Measurements from ENCODE around the gene LDB1. TPM values are rescaled to one million over a fixed set of nuclear protein-coding genes. Genes with fewer than 3 reads are reported as not detected.

The LDB1 gene
- total RNA-seq, 1 experiment from 2014 or later, result 100 TPM

- TF ChIP-seq HMGXB4 (CRISPR knock-in tag; IDR thresholded peaks at IDR 0.05), result no peak
- no peak for TF ChIP-seq HMGA2 (CRISPR knock-in tag; IDR thresholded peaks at IDR 0.05)
- TF ChIP-seq CBFB (CRISPR knock-in tag; IDR thresholded peaks at IDR 0.05; ENCODE audit: low read depth), result 0 out of 2 replicates have a peak, but pooled peaks have one; percentile 16
- TF ChIP-seq SMAD3 (CRISPR knock-in tag; IDR thresholded peaks at IDR 0.05; ENCODE audit: borderline replicate concordance), result no peak
- 0 out of 2 replicates have a peak, but pooled peaks have one; percentile 41 for TF ChIP-seq ZNF416 (CRISPR knock-in tag; IDR thresholded peaks at IDR 0.05)
- no peak for TF ChIP-seq ERG (CRISPR knock-in tag; IDR thresholded peaks at IDR 0.05)
- TF ChIP-seq SMAD4 (CRISPR knock-in tag; IDR thresholded peaks at IDR 0.05), result no peak
- 0 out of 2 replicates have a peak, but pooled peaks have one; percentile 18 for TF ChIP-seq ZNF138 (CRISPR knock-in tag; conservative IDR thresholded peaks at IDR 0.05)
- TF ChIP-seq GTF2I (CRISPR knock-in tag; conservative IDR thresholded peaks at IDR 0.05), result 0 out of 2 replicates have a peak, but pooled peaks have one; percentile 5
- TF ChIP-seq ZNF396 (CRISPR knock-in tag; IDR thresholded peaks at IDR 0.05; ENCODE audit: borderline replicate concordance), result no peak
- TF ChIP-seq GRHL2 (CRISPR knock-in tag; IDR thresholded peaks at IDR 0.05; ENCODE audit: insufficient replicate concordance, severe bottlenecking), result no peak
- 0 out of 2 replicates have a peak, but pooled peaks have one; percentile 14 for TF ChIP-seq FOXK1 (CRISPR knock-in tag; IDR thresholded peaks at IDR 0.05)
- TF ChIP-seq USF2 (CRISPR knock-in tag; IDR thresholded peaks at IDR 0.05), result 0 out of 2 replicates have a peak, but pooled peaks have one; percentile 8
These were observed at the start of gene LDB1 (continued) for GRCh38 chr10:102120142-102120990.

GRCh38 chr10:102167861-102168260, 47.7 kb upstream of the LDB1 start:
- no peak for ATAC-seq
- DNase-seq (ENCODE audit: low spot score), result no peak
- ChIA-PET CTCF (interaction anchor here (0.7 to 3.3 kb wide), 3 partner anchors 26 to 184 kb away, joined by 3 to 24 read pairs (median 5); no protein-coding TSS in a partner anchor), POLR2A (no interaction called here)
- H3K27ac Mint-ChIP-seq, result no peak overlapping the region
- peaks cover 8% of the 10 kb centered on the region for H3K27me3 Mint-ChIP-seq (ENCODE audit: low read depth)
- no peak overlapping the region for H3K4me3 Mint-ChIP-seq
- H3K4me1 Mint-ChIP-seq, result peaks cover 8% of the 10 kb centered on the region
- no peaks in the 10 kb centered on the region for H3K9me3 Mint-ChIP-seq
- H3K36me3 Mint-ChIP-seq, result peaks cover 10% of the 10 kb centered on the region; the same call in 1 of the 2 replicates
- TF ChIP-seq JUN (CRISPR knock-in tag; IDR thresholded peaks at IDR 0.05) (no peak), USF2 (CRISPR knock-in tag; IDR thresholded peaks at IDR 0.05) (no peak), CBFB (CRISPR knock-in tag; IDR thresholded peaks at IDR 0.05; ENCODE audit: low read depth) (no peak), ATF2 (CRISPR knock-in tag; IDR thresholded peaks at IDR 0.05; ENCODE audit: borderline replicate concordance, low read depth) (no peak), TP53 (CRISPR knock-in tag; IDR thresholded peaks at IDR 0.05) (no peak), NR2C2 (CRISPR knock-in tag; IDR thresholded peaks at IDR 0.05) (no peak), E2F4 (CRISPR knock-in tag; IDR thresholded peaks at IDR 0.05; ENCODE audit: borderline replicate concordance, low read depth) (no peak), ZNF671 (CRISPR knock-in tag; IDR thresholded peaks at IDR 0.05) (no peak), PREB (CRISPR knock-in tag; IDR thresholded peaks at IDR 0.05; ENCODE audit: borderline replicate concordance) (no peak), TCF7 (CRISPR knock-in tag; IDR thresholded peaks at IDR 0.05; ENCODE audit: low read depth) (no peak), FOXP4 (CRISPR knock-in tag; IDR thresholded peaks at IDR 0.05) (no peak), ATF1 (CRISPR knock-in tag; IDR thresholded peaks at IDR 0.05) (no peak)

Measured in WTC11 (cell line).